H1 (cell line): ENCODE measurements around the gene CCDC15. TPM values are rescaled to one million over a fixed set of nuclear protein-coding genes. Genes with fewer than 3 reads are reported as not detected.

Source experiments
- CTCF ChIA-PET: fragments of 300-600 bp; sonication (Branson Sonifier 250); formaldehyde crosslinking; loops from one replicate; lab custom pipeline; 2021; ENCODE audit not compliant: partially characterized antibody; lab: Charles Lee
- POLR2A ChIA-PET: fragments of 300-600 bp; sonication (Branson Sonifier 250); formaldehyde crosslinking; loops from one replicate; lab custom pipeline; 2021; ENCODE audit warnings: inconsistent platforms; ENCODE audit not compliant: partially characterized antibody; lab: Charles Lee
- DNase-seq, 2 experiments: peaks; one replicate each; pipeline versions ENCODE4 v3.0.0 to v3.0.0-alpha.2; 2010 to 2022; ENCODE audit warnings: low spot score in 2 of 2, low read depth in 1 of 2, mixed read lengths in 1 of 2
- FAIRE-seq: peaks from 2 replicates; lab custom pipeline; 2011; peaks lifted over from hg19 to GRCh38; lab: Jason Lieb, UNC
- H2AFZ ChIP-seq: 2 replicates; pipeline ENCODE4 v1.8.1; 2012; ENCODE audit warnings: low read length, inconsistent platforms
- H2AK5ac ChIP-seq: 2 replicates; pipeline ENCODE4 v1.6.1; 2013; ENCODE audit warnings: low read depth, low read length
- H2BK120ac ChIP-seq: replicated peaks from 2 replicates; pipeline ENCODE3; 2013; ENCODE audit warnings: low read depth, low read length, inconsistent platforms
- H2BK12ac ChIP-seq: 2 replicates; pipeline ENCODE4 v1.6.1; 2013; ENCODE audit warnings: low read depth, low read length
- H2BK15ac ChIP-seq: 2 replicates; pipeline ENCODE4 v1.6.1; 2013; ENCODE audit warnings: low read length
- H2BK20ac ChIP-seq: 2 replicates; pipeline ENCODE4 v1.6.1; 2013; ENCODE audit warnings: low read length
- H2BK5ac ChIP-seq: 2 replicates; pipeline ENCODE4 v1.6.1; 2013; ENCODE audit warnings: low read depth, low read length
- H3K14ac ChIP-seq: 2 replicates; pipeline ENCODE4 v1.6.1; 2013; ENCODE audit warnings: inconsistent platforms; ENCODE audit not compliant: insufficient read length
- H3K18ac ChIP-seq: 2 replicates; pipeline ENCODE4 v1.6.1; 2013; ENCODE audit warnings: low read length; ENCODE audit errors: extremely low read depth
- H3K23ac ChIP-seq: 2 replicates; pipeline ENCODE4 v1.6.1; 2013; ENCODE audit warnings: inconsistent platforms; ENCODE audit not compliant: insufficient read length
- H3K23me2 ChIP-seq: 2 replicates; pipeline ENCODE4 v1.6.1; 2013; ENCODE audit warnings: low read depth, low read length
- H3K27ac ChIP-seq: 2 replicates; pipeline ENCODE4 v1.6.1; 2011; ENCODE audit warnings: low read depth, low read length, inconsistent platforms
- H3K27me3 ChIP-seq, 4 experiments: replicated peaks in 1 of 4; 1 replicate in 1 of 4; 2 replicates in 3 of 4; pipeline versions ENCODE4 v1.6.1 to v1.8.1; 2011 to 2013; ENCODE audit warnings: low read length in 3 of 4, mild to moderate bottlenecking in 3 of 4, inconsistent platforms in 2 of 4, mixed read lengths in 2 of 4, moderate library complexity in 1 of 4; ENCODE audit not compliant: control insufficient read depth in 3 of 4, insufficient read depth in 3 of 4; ENCODE audit errors: extremely low read depth in 1 of 4
- H3K36me3 ChIP-seq, 4 experiments: 2 replicates each; pipeline versions ENCODE4 v1.6.1 to v1.8.1; 2011 to 2013; ENCODE audit warnings: mild to moderate bottlenecking in 4 of 4, low read length in 3 of 4, moderate library complexity in 2 of 4, control low read depth in 1 of 4, inconsistent platforms in 1 of 4; ENCODE audit not compliant: insufficient read depth in 4 of 4, control insufficient read depth in 2 of 4
- H3K4ac ChIP-seq: replicated peaks from 2 replicates; pipeline ENCODE3; 2013; ENCODE audit warnings: low read length, low read depth, mixed read lengths, inconsistent platforms; ENCODE audit not compliant: insufficient read length
- H3K4me1 ChIP-seq, 4 experiments: replicated peaks in 1 of 4; 1 replicate in 1 of 4; 2 replicates in 3 of 4; pipeline versions ENCODE4 v1.6.1 to v1.8.1; 2011 to 2013; ENCODE audit warnings: low read length in 3 of 4, inconsistent platforms in 2 of 4, mixed read lengths in 1 of 4; ENCODE audit not compliant: insufficient read depth in 4 of 4, control insufficient read depth in 3 of 4
- H3K4me2 ChIP-seq, 2 experiments: 2 replicates each; pipeline versions ENCODE4 v1.6.1 to v1.8.1; 2011 to 2013; ENCODE audit warnings: low read depth in 2 of 2, low read length in 2 of 2, control low read depth in 1 of 2, inconsistent platforms in 1 of 2, mild to moderate bottlenecking in 1 of 2; ENCODE audit not compliant: insufficient read depth in 1 of 2
- H3K4me3 ChIP-seq, 4 experiments: fragments of 200-600, 300-600 bp in 1 of 4; sonication (generic), shearing (Covaris generic), sonication (Bioruptor Twin) in 1 of 4; 2 replicates each; pipeline versions ENCODE4 v1.5.1 to v1.8.1; 2011 to 2016; ENCODE audit warnings: low read length in 4 of 4, low read depth in 3 of 4, control low read depth in 2 of 4, inconsistent platforms in 2 of 4, mild to moderate bottlenecking in 2 of 4, mixed read lengths in 1 of 4, moderate library complexity in 1 of 4; ENCODE audit not compliant: insufficient read depth in 2 of 4; ENCODE audit errors: extremely low read depth in 1 of 4
- H3K56ac ChIP-seq: replicated peaks from 2 replicates; pipeline ENCODE3; 2013; ENCODE audit warnings: low read depth, mild to moderate bottlenecking, mixed read lengths, low read length, inconsistent platforms; ENCODE audit not compliant: insufficient read length
- H3K79me1 ChIP-seq: 2 replicates; pipeline ENCODE4 v1.6.1; 2013; ENCODE audit warnings: low read depth, low read length, control low read depth
- H3K79me2 ChIP-seq, 2 experiments: 2 replicates each; pipeline versions ENCODE4 v1.6.1 to v1.8.1; 2012 to 2013; ENCODE audit warnings: low read length in 2 of 2, mild to moderate bottlenecking in 2 of 2, inconsistent platforms in 1 of 2; ENCODE audit not compliant: insufficient read depth in 2 of 2, control insufficient read depth in 1 of 2
- H3K9ac ChIP-seq, 4 experiments: replicated peaks in 1 of 4; 1 replicate in 1 of 4; 2 replicates in 3 of 4; pipeline versions ENCODE4 v1.6.1 to v1.8.1; 2011 to 2013; ENCODE audit warnings: low read depth in 3 of 4, low read length in 3 of 4, control low read depth in 2 of 4, mild to moderate bottlenecking in 2 of 4, moderate library complexity in 2 of 4, inconsistent platforms in 1 of 4; ENCODE audit errors: extremely low read depth in 1 of 4
- H3K9me3 ChIP-seq, 2 experiments: 2 replicates each; pipeline versions ENCODE4 v1.6.1 to v1.8.1; 2012 to 2013; ENCODE audit warnings: mild to moderate bottlenecking in 2 of 2, moderate library complexity in 2 of 2, control low read depth in 1 of 2, inconsistent platforms in 1 of 2, low read depth in 1 of 2, low read length in 1 of 2, mixed read lengths in 1 of 2; ENCODE audit not compliant: insufficient read depth in 2 of 2
- H4K20me1 ChIP-seq, 2 experiments: replicated peaks in 1 of 2; 2 replicates each; pipeline versions ENCODE3 to v1.8.1; 2011 to 2013; ENCODE audit warnings: inconsistent platforms in 2 of 2, low read length in 2 of 2, mild to moderate bottlenecking in 1 of 2; ENCODE audit not compliant: insufficient read depth in 2 of 2, control insufficient read depth in 1 of 2
- H4K5ac ChIP-seq: 2 replicates; pipeline ENCODE4 v1.6.1; 2013; ENCODE audit warnings: low read length, low read depth, mixed read lengths, inconsistent platforms; ENCODE audit not compliant: insufficient read length
- H4K8ac ChIP-seq: 2 replicates; pipeline ENCODE4 v1.8.0; 2013; ENCODE audit warnings: mild to moderate bottlenecking, moderate library complexity, low read length, inconsistent platforms; ENCODE audit not compliant: insufficient read depth; ENCODE audit errors: extremely low read depth
- H4K91ac ChIP-seq: replicated peaks from 2 replicates; pipeline ENCODE3; 2013; ENCODE audit warnings: low read length, mixed read lengths, inconsistent platforms; ENCODE audit not compliant: insufficient read length
- ATF3 ChIP-seq: IDR thresholded peaks from 2 replicates; pipeline ENCODE4 v1.6.1; 2011; ENCODE audit warnings: low read depth, mild to moderate bottlenecking, low read length; ENCODE audit not compliant: insufficient read depth
- EP300 ChIP-seq, 2 experiments: IDR thresholded peaks; 1 replicate in 1 of 2; 2 replicates in 1 of 2; pipeline ENCODE4 v1.6.1; 2011 to 2012; ENCODE audit warnings: low read depth in 2 of 2, low read length in 2 of 2, mild to moderate bottlenecking in 2 of 2, borderline replicate concordance in 1 of 2, inconsistent platforms in 1 of 2, moderate library complexity in 1 of 2
- HDAC6 ChIP-seq: IDR thresholded peaks from one replicate; pipeline ENCODE4 v1.7.1; 2012; ENCODE audit warnings: low read depth, mild to moderate bottlenecking, inconsistent platforms, low read length, moderate library complexity
- JUND ChIP-seq: IDR thresholded peaks from 2 replicates; pipeline ENCODE4 v1.6.1; 2011; ENCODE audit warnings: mild to moderate bottlenecking, improper control_type of control experiment, low read length
- PHF8 ChIP-seq: fragments of 200-600 bp; sonication (generic); conservative IDR thresholded peaks from 2 replicates; pipeline ENCODE4 v1.7.1; 2012; ENCODE audit warnings: low read depth, mild to moderate bottlenecking, inconsistent platforms, low read length, moderate library complexity
- POLR2A ChIP-seq, 2 experiments: IDR thresholded peaks; 1 replicate in 1 of 2; 2 replicates in 1 of 2; pipeline ENCODE4 v1.6.1; 2011; ENCODE audit warnings: low read depth in 2 of 2, low read length in 2 of 2, mild to moderate bottlenecking in 2 of 2; ENCODE audit errors: control extremely low read depth in 1 of 2
- POLR2AphosphoS5 ChIP-seq: IDR thresholded peaks from 2 replicates; pipeline ENCODE4 v1.6.1; 2011; ENCODE audit warnings: low read depth, low read length
- POU5F1 ChIP-seq: IDR thresholded peaks from 2 replicates; pipeline ENCODE4 v1.6.1; 2011; ENCODE audit warnings: low read depth, mild to moderate bottlenecking, low read length, moderate library complexity
- RAD21 ChIP-seq, 2 experiments: IDR thresholded peaks in 1 of 2; conservative IDR thresholded peaks in 1 of 2; 2 replicates each; pipeline ENCODE4 v1.6.1; 2011; ENCODE audit warnings: low read depth in 2 of 2, low read length in 2 of 2, improper control_type of control experiment in 1 of 2, inconsistent platforms in 1 of 2, mild to moderate bottlenecking in 1 of 2, moderate library complexity in 1 of 2
- TAF1 ChIP-seq: IDR thresholded peaks from 2 replicates; pipeline ENCODE4 v1.6.1; 2011; ENCODE audit warnings: mild to moderate bottlenecking, low read depth, low read length
- YY1 ChIP-seq: IDR thresholded peaks from 2 replicates; pipeline ENCODE4 v1.6.1; 2011; ENCODE audit warnings: low read depth, mild to moderate bottlenecking, low read length
- WGBS, 2 experiments: shearing (Covaris generic) in 1 of 2; methylation state at CpG; one replicate each; pipeline versions ENCODE4 v1.1.6 to v1.1.7; 2013 to 2015; ENCODE audit warnings: low lambda C conversion rate in 2 of 2, mixed read lengths in 2 of 2, inconsistent platforms in 1 of 2, low coverage in 1 of 2, missing lambda C conversion rate in 1 of 2; ENCODE audit not compliant: insufficient replicate concordance in 2 of 2, insufficient coverage in 1 of 2, insufficient read length in 1 of 2; ENCODE audit errors: extremely low coverage in 1 of 2, missing lambda C conversion rate in 1 of 2; 5-methylcytosine and 5-hydroxymethylcytosine counted together
- polyA plus RNA-seq, 7 experiments: library from polyadenylated mRNA; depleted of rRNA in 3 of 7; stranded (reverse) in 5 of 7; unstranded in 2 of 7; fragments of >200 nt in 5 of 7; fragments of 200-250 nt in 2 of 7; gene quantifications; 1 replicate in 5 of 7; 2 replicates in 1 of 7; 4 replicates in 1 of 7; pipeline versions ENCODE4 v1.2.1 to v1.2.3, GENCODE V29; 2011 to 2013; ENCODE audit warnings: missing spikeins in 2 of 7, mixed read lengths in 2 of 7
- total RNA-seq: library from RNA; stranded (reverse); fragmentation: NEBNext Ultra II Directional; extraction: Animal tissue kit (Norgen Biotek cat#: 25700); gene quantifications from 2 replicates; pipeline ENCODE4 v1.2.1, GENCODE V29; 2021

The CCDC15 gene
- total and polyA plus RNA-seq, 2 of the 8 experiments (the other 6 are each of a cell fraction or from before 2014, with no cell fraction given): 1.5 to 3.1 TPM

GRCh38 chr11:125074511-125075241 is 120.7 kb downstream of the CCDC15 start:
- Histone ChIP-seq H3K4me2 (no peak overlapping the region), H3K56ac (no peak overlapping the region), H3K4me1 (peaks cover 0 to 5% (median 0%) of the 10 kb centered on the region in 4 experiments; a peak in 2 of 7 replicates), H2BK12ac (no peak overlapping the region), H3K27me3 (no peaks in the 10 kb centered on the region; a peak in 1 of 7 replicates), H3K18ac (no peak overlapping the region), H2AFZ (no peak overlapping the region), H4K8ac (no peak overlapping the region), H4K5ac (no peak overlapping the region), H3K14ac (no peak overlapping the region), H3K9me3 (no peaks in the 10 kb centered on the region), H3K23ac (no peak overlapping the region), H3K4ac (no peak overlapping the region), H4K91ac (no peak overlapping the region), H2BK20ac (no peak overlapping the region), H4K20me1 (no peaks in the 10 kb centered on the region), H2BK5ac (no peak overlapping the region), H2BK120ac (no peak overlapping the region), H3K79me2 (no peaks in the 10 kb centered on the region), H2BK15ac (no peak overlapping the region), H2AK5ac (no peak overlapping the region), H3K9ac (no peak overlapping the region), H3K4me3 (no peak overlapping the region), H3K36me3 (no peaks in the 10 kb centered on the region), H3K27ac (no peak overlapping the region), H3K23me2 (no peaks in the 10 kb centered on the region), H3K79me1 (no peaks in the 10 kb centered on the region; the same call in 1 of the 2 replicates)
- FAIRE-seq: no peak
- DNase-seq: no peak
- POLR2A ChIA-PET: interaction anchor here (1.3 kb wide), 1 partner anchor 9 kb away, joined by 4 read pairs; no protein-coding TSS in a partner anchor
- WGBS, 2 experiments: 93% methylated on average over 10 of the region's 11 CpGs; no CpG with 5 or more reads in 1 of the 2 experiments
- CTCF ChIA-PET: interaction anchor here (0.6 to 29.4 kb wide), 10 partner anchors 10 to 331 kb away, joined by 3 to 486 read pairs (median 4); no protein-coding TSS in a partner anchor
- TF ChIP-seq PHF8 (no peak), RAD21 (IDR thresholded peaks at IDR 0.05 in 1 of 2, conservative IDR thresholded peaks at IDR 0.05 in 1 of 2; ENCODE audit: low read depth in 2 of 2, low read length in 2 of 2) (no peak), ATF3 (no peak), TAF1 (no peak), HDAC6 (no peak), EP300 (IDR thresholded peaks at IDR 0.05; ENCODE audit: borderline replicate concordance in 1 of 2, low read depth in 2 of 2, low read length in 2 of 2) (no peak), POU5F1 (no peak), POLR2AphosphoS5 (no peak), JUND (no peak), POLR2A (IDR thresholded peaks at IDR 0.05; ENCODE audit: control extremely low read depth in 1 of 2, low read depth in 2 of 2, low read length in 2 of 2) (no peak), YY1 (no peak)
